K562 (cell line): ENCODE data around the gene HJV. TPM values are rescaled to one million over a fixed set of nuclear protein-coding genes. Genes with fewer than 3 reads are reported as not detected.

ENCODE experiments used
- C11orf30 ChIP-seq: fragments of 450-650 bp; IDR thresholded peaks from 2 replicates; pipeline ENCODE4 v1.6.1; 2016; ENCODE audit warnings: low read depth, mild to moderate bottlenecking
- CHD4 ChIP-seq: fragments of 200-600 bp; sonication (generic); IDR thresholded peaks from 3 replicates; pipeline ENCODE4 v1.6.1; 2012; ENCODE audit warnings: low read depth, mild to moderate bottlenecking, mixed read lengths, low read length, inconsistent platforms; ENCODE audit not compliant: insufficient read depth, insufficient replicate concordance, poor library complexity, severe bottlenecking
- HDAC3 ChIP-seq: fragments of 450-650 bp; IDR thresholded peaks from 2 replicates; pipeline ENCODE4 v1.6.1; 2018; ENCODE audit warnings: borderline replicate concordance, mild to moderate bottlenecking, moderate library complexity; ENCODE audit not compliant: partially characterized antibody
- HDAC8 ChIP-seq: fragments of 450-650 bp; IDR thresholded peaks from 2 replicates; pipeline ENCODE4 v1.6.1; 2016; ENCODE audit warnings: mild to moderate bottlenecking, missing genetic modification characterization, moderate library complexity, missing compliant biosample characterization
- HNRNPL ChIP-seq: fragments of 200-400 bp; formaldehyde crosslinking; IDR thresholded peaks from 2 replicates; pipeline ENCODE4 v1.6.1; 2017; ENCODE audit warnings: low read depth, mild to moderate bottlenecking, low read length
- NFRKB ChIP-seq: fragments of 450-650 bp; IDR thresholded peaks from 2 replicates; pipeline ENCODE4 v1.6.1; 2016; ENCODE audit warnings: low read depth
- PCBP1 ChIP-seq: fragments of 200-400 bp; formaldehyde crosslinking; IDR thresholded peaks from 2 replicates; pipeline ENCODE4 v1.6.1; 2018; ENCODE audit warnings: mild to moderate bottlenecking, low read depth, low read length; ENCODE audit not compliant: poor library complexity, severe bottlenecking
- RB1 ChIP-seq: fragments of 450-650 bp; IDR thresholded peaks from 2 replicates; pipeline ENCODE4 v1.6.1; 2017; ENCODE audit warnings: low read depth, mild to moderate bottlenecking
- RBBP5 ChIP-seq: fragments of 200-600 bp; sonication (generic); IDR thresholded peaks from 2 replicates; pipeline ENCODE4 v1.6.1; 2012; ENCODE audit warnings: borderline replicate concordance, mild to moderate bottlenecking, low read length, control low read depth, inconsistent platforms; ENCODE audit not compliant: insufficient read depth, poor library complexity, severe bottlenecking
- REST ChIP-seq, 2 experiments: fragments of 450-650 bp; formaldehyde crosslinking in 1 of 2; IDR thresholded peaks; 2 replicates each; pipeline versions ENCODE4 v1.4.0 to v1.6.1; 2014 to 2020; ENCODE audit warnings: mild to moderate bottlenecking in 2 of 2, borderline replicate concordance in 1 of 2, low read depth in 1 of 2
- TFE3 ChIP-seq: fragments of 450-650 bp; formaldehyde crosslinking; IDR thresholded peaks from 2 replicates; pipeline ENCODE4 v1.4.0; 2020; ENCODE audit warnings: mild to moderate bottlenecking, mixed read lengths
- XRCC3 ChIP-seq: fragments of 450-650 bp; IDR thresholded peaks from 2 replicates; pipeline ENCODE4 v1.6.1; 2017; ENCODE audit warnings: mild to moderate bottlenecking, moderate library complexity
- ZC3H4 ChIP-seq: sonication (generic); formaldehyde crosslinking; IDR thresholded peaks from 2 replicates; pipeline ENCODE4 v1.9.0; 2021; ENCODE audit warnings: missing genetic modification reagents, borderline replicate concordance
- ZC3H8 ChIP-seq: fragments of 450-650 bp; IDR thresholded peaks from 2 replicates; pipeline ENCODE4 v1.6.1; 2017
- ZNF23 ChIP-seq: fragments of 250-450 bp; sonication (Bioruptor Pico); IDR thresholded peaks from 2 replicates; pipeline ENCODE4 v1.4.0; 2020; ENCODE audit warnings: mild to moderate bottlenecking
- ZNF311 ChIP-seq: fragments of 250-450 bp; sonication (Bioruptor Pico); IDR thresholded peaks from 2 replicates; pipeline ENCODE4 v1.4.0; 2020; ENCODE audit warnings: mild to moderate bottlenecking, moderate library complexity
- ZNF444 ChIP-seq: fragments of 250-450 bp; sonication (Bioruptor Pico); IDR thresholded peaks from 2 replicates; pipeline ENCODE4 v1.4.0; 2020; ENCODE audit warnings: mild to moderate bottlenecking, moderate library complexity
- ZNF699 ChIP-seq: fragments of 250-450 bp; sonication (Bioruptor Pico); IDR thresholded peaks from 2 replicates; pipeline ENCODE4 v1.8.0; 2021; ENCODE audit warnings: mild to moderate bottlenecking, moderate library complexity; ENCODE audit not compliant: insufficient replicate concordance
- polyA plus RNA-seq, 8 experiments: library from polyadenylated mRNA; depleted of rRNA in 4 of 8; stranded (reverse) in 5 of 8; unstranded in 3 of 8; fragments of >200 nt; fragmentation: Nextera tagmentation in 2 of 8; fragmentation: Illumina TruSeq in 1 of 8; extraction: Ambion mirVana in 2 of 8; extraction: Trizol in 1 of 8; gene quantifications; 2 replicates each; pipeline versions ENCODE4 v1.2.1 to v1.2.3, GENCODE V29; 2011 to 2014; ENCODE audit warnings: inconsistent platforms in 1 of 8, missing spikeins in 1 of 8
- total RNA-seq, 7 experiments: library from RNA; depleted of rRNA in 6 of 7; stranded (reverse); fragments of >200 nt in 6 of 7; fragmentation: Illumina TruSeq in 2 of 7; extraction: Trizol in 2 of 7; gene quantifications; 2 replicates each; pipeline versions ENCODE4 v1.2.1 to v1.2.3, GENCODE V29; 2011 to 2021; ENCODE audit warnings: low replicate concordance in 1 of 7

Gene HJV
- total and polyA plus RNA-seq, 9 of the 15 experiments (the other 6 are each of a cell fraction or from before 2014, with no cell fraction given), result 1.0 to 6.6 (median 2.4) TPM

- TF ChIP-seq REST (IDR thresholded peaks at IDR 0.05; ENCODE audit: borderline replicate concordance) (no peak), REST (CRISPR knock-in tag; IDR thresholded peaks at IDR 0.05; ENCODE audit: low read depth) (no peak), CHD4 (no peak), HDAC8 (tag) (no peak), ZNF699 (CRISPR knock-in tag) (no peak), RBBP5 (no peak), ZC3H8 (no peak), PCBP1 (no peak), HNRNPL (no peak), ZC3H4 (CRISPR knock-in tag) (no peak), TFE3 (CRISPR knock-in tag) (no peak), HDAC3 (no peak), ZNF311 (CRISPR knock-in tag) (no peak), ZNF444 (no peak), RB1 (no peak), ZNF23 (CRISPR knock-in tag) (no peak), NFRKB (no peak), C11orf30 (no peak), XRCC3 (no peak)
These were observed 35.8 kb downstream of the HJV start (continued) for GRCh38 chr1:145985502-145986439.
